Thyroid gland (tissue), 4 donors: ENCODE results near the gene OAS1.

Experiments
- POLR2A ChIP-seq, 2 donors: fragments of 450-650 bp; IDR thresholded peaks; one replicate each; pipeline ENCODE4 v1.6.1; 2017; ENCODE audit warnings: antibody characterized with exemption in 2 of 2, mild to moderate bottlenecking in 2 of 2, moderate library complexity in 1 of 2
- TF ChIP-seq, protein P1 (sequence below), 6 experiments: fragments of 200-600 bp in 3 of 6; fragments of 450-650 bp in 3 of 6; sonication (generic) in 3 of 6; IDR thresholded peaks; one replicate each; pipeline ENCODE4 v1.5.1; 2016 to 2019; ENCODE audit warnings: antibody characterized with exemption in 6 of 6, mild to moderate bottlenecking in 2 of 6, inconsistent platforms in 1 of 6, moderate library complexity in 1 of 6

DNA sequence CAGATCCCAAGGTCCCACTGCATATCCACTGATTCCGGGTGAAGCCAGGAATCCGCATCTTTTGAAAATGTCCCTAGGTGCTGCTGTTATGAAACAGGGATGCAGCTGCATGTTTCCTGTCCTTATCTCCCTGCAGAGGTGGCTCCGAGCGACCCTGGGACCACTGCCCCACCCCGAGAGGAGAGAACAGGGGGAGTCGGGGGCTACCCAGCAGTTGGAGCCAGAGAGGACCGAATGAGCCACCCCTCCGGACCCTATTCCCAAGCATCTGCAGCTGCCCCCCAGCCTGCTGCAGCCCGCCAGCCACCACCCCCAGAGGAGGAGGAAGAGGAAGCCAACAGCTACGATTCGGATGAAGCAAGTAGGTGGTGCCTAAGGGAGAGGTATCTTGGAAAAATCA is 30.3 kb upstream of the OAS1 start:
- TF ChIP-seq, protein P1, sequence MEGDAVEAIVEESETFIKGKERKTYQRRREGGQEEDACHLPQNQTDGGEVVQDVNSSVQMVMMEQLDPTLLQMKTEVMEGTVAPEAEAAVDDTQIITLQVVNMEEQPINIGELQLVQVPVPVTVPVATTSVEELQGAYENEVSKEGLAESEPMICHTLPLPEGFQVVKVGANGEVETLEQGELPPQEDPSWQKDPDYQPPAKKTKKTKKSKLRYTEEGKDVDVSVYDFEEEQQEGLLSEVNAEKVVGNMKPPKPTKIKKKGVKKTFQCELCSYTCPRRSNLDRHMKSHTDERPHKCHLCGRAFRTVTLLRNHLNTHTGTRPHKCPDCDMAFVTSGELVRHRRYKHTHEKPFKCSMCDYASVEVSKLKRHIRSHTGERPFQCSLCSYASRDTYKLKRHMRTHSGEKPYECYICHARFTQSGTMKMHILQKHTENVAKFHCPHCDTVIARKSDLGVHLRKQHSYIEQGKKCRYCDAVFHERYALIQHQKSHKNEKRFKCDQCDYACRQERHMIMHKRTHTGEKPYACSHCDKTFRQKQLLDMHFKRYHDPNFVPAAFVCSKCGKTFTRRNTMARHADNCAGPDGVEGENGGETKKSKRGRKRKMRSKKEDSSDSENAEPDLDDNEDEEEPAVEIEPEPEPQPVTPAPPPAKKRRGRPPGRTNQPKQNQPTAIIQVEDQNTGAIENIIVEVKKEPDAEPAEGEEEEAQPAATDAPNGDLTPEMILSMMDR (IDR thresholded peaks at IDR 0.05): no peak
- TF ChIP-seq POLR2A (IDR thresholded peaks at IDR 0.05): no peak
